ENCODE data around the gene SNX25.
"Not testable (repeated sequence)": the region's sequence is repeated elsewhere in the genome, so short reads cannot be mapped to it uniquely, and the experiment has no call there.

Gene SNX25

GRCh38 chr4:185341377-185341776, 132.0 kb downstream of the SNX25 start:
- no peak for DNase-seq (ENCODE audit: low read depth in 1 of 2, low spot score in 1 of 2)

GRCh38 chr4:185341841-185342240, 132.4 kb downstream of the SNX25 start:
- DNase-seq (ENCODE audit: low read depth in 1 of 2, low spot score in 1 of 2), result no peak

- DNase-seq (ENCODE audit: low read depth in 1 of 2, low spot score in 1 of 2), result no peak
Measured at GRCh38 chr4:185343726-185344581, 134.6 kb downstream of the SNX25 start.

GRCh38 chr4:185344743-185345538, 135.5 kb downstream of the SNX25 start:
- no peak for DNase-seq (ENCODE audit: low read depth in 1 of 2, low spot score in 1 of 2)

GRCh38 chr4:185346975-185347601, 137.7 kb downstream of the SNX25 start:
- DNase-seq (ENCODE audit: low read depth in 1 of 2, low spot score in 1 of 2), result no peak

DNA sequence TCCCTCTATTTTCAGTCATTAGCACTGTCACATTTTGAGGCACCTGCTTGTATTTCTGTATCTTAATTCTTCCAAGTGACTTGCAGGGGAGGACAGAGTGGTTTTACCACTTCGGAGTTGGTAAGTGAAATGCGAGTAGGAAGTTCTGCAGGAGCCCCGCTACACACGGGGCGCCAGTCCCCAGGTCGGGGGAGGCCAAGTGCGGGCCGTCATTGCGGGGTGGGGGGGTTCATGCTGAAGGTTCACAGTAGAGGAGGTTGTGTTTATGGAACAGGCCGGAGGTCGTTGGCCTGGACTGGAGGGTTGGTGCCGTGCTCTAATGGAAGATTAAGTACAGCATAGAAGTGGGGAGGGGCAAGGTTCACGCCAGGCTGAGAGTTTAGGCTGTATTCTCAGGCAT, 142.3 kb downstream of the SNX25 start:
- DNase-seq (ENCODE audit: low read depth in 1 of 2, low spot score in 1 of 2), result no peak

DNA sequence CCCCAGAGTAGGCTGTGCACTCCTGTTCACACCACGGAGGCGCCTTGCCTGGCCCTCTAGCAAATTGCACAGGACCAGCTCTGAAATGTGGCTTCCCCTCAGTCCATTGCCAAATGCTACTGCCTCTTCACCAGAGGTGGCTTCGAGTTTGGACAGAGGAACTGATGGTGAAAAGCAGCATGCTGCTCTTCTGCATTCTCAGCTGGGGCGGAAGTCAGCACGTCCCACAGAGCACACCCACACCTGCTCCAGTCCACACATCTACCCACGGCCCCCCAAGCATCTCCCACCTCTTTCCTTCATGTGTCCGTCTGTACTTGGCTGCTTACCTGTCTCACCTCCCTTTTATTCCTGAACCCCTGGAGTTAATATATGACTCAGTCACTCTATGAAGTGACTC, 142.8 kb downstream of the SNX25 start:
- no peak for DNase-seq (ENCODE audit: low read depth in 1 of 2, low spot score in 1 of 2)

GRCh38 chr4:185352741-185353140, 143.3 kb downstream of the SNX25 start:
- DNase-seq (ENCODE audit: low read depth in 1 of 2, low spot score in 1 of 2), result no peak

- no peak for DNase-seq (ENCODE audit: low read depth in 1 of 2, low spot score in 1 of 2)
Measured at GRCh38 chr4:185357211-185357610, 147.8 kb downstream of the SNX25 start.

DNA sequence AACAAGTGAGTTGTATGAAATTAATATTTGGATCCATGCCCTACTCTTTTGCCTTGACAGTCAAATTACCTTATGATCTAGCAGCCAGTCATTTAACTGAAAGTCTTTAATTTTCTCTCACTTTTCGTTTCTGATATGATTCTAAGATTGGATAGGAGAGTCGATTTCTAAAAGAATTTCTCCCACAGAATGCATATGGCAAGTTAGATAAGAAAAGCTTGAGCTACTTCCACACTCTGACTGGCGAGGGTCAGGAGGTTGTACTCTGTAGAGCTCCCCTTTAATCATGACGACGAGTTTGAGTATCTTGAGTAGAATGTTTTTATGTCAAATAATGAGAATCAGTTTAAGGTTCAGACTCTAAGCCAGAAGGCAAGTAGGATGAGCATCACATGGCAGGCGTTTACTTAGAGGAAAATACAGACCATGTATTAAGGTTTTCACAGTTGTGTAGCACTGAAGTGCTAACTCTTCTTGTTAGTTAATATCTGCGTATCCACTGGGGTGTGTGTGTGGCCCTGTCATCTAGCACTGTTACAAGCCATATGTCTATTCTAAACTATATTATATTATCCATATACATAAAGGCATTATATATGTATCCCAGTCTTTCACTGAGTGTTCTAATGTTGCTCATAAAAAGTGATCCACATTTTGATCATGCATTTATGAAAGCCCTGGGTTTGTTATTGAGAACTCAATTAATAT, 148.5 kb downstream of the SNX25 start:
- DNase-seq (ENCODE audit: low read depth in 1 of 2, low spot score in 1 of 2), result no peak

DNA sequence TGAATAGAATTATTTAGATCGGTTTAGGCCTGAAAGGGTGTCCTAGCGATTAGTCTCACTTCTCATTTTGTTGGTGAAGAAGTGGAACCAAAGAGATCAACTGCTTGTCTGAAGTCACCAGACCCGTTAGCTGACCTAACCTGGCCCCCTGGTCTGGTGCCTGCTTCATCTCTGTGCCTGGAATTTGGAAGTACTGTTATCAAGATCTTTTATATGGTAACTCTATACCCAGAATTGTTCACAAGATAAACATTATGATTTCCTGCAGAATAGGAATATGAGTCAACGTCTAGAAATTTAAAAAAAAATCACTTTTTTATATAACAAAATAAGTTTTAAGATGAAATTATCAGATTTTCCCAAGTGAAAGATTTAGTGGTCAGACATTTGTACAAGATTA, 149.1 kb downstream of the SNX25 start:
- DNase-seq (ENCODE audit: low read depth in 1 of 2, low spot score in 1 of 2), result no peak

GRCh38 chr4:185358959-185359358, 149.6 kb downstream of the SNX25 start:
- DNase-seq (ENCODE audit: low read depth in 1 of 2, low spot score in 1 of 2), result no peak

- no peak for DNase-seq (ENCODE audit: low read depth in 1 of 2, low spot score in 1 of 2)
Measured at GRCh38 chr4:185359767-185360446, 150.5 kb downstream of the SNX25 start.

GRCh38 chr4:185361872-185362271, 152.5 kb downstream of the SNX25 start:
- DNase-seq (ENCODE audit: low read depth in 1 of 2, low spot score in 1 of 2), result no peak

DNA sequence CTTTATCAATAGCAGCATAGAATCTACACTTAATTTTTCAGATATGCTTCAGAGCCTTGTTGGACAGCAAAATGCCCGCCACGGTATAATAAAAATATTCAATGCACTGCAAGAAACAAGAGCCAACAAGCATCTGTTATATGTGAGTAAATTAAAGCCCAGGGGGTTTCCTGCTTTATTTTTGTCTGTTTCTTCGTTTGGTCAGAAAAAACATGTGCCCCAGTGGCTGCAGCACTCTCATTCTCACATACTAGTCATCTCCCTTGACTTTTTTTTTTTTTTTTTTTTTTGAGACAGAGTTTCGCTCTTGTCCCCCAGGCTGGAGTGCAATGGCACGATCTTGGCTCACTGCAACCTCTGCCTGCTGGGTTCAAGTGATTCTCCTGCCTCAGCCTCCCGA, 153.2 kb downstream of the SNX25 start:
- not testable (repeated sequence) for DNase-seq (ENCODE audit: low read depth in 1 of 2, low spot score in 1 of 2)

DNA sequence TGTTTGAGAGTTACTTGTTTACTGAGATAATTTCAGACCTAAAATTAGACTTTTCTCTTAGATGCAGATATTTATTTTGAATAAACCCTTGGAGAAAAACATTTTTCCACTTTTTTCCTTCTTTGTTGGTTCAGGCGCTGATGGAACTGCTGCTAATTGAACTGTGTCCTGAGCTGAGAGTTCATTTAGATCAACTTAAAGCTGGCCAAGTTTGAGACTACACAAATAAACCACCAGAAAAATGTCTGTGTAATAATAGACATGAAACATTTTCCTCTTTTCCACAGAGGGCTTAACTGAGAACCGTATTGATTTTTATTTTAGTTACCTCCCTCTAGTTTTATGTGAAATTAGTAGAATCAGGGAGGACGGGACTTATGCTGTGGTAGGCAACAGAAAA, 153.9 kb downstream of the SNX25 start:
- no peak for DNase-seq (ENCODE audit: low read depth in 1 of 2, low spot score in 1 of 2)

DNA sequence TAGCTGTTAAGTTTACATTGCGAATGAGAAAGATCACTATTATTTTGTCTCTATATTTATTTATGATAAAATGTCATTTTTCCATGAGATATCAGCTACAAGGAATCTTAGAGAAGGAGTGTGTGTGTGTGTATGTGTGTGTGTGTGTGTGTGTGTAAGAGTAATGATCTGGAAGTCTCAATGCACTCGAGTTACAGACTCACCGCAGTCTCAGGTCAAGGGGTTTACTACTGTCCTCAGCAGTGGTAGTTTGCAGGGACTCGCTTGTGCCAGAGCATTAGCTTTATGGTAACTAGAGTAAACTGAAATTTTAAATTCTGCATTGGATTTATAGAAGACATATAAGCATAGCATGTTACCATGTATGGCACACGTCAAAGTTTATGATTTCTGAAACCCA, 155.5 kb downstream of the SNX25 start:
- no peak for DNase-seq (ENCODE audit: low read depth in 1 of 2, low spot score in 1 of 2)

GRCh38 chr4:185369731-185370130, 160.3 kb downstream of the SNX25 start:
- no peak for DNase-seq (ENCODE audit: low read depth in 1 of 2, low spot score in 1 of 2)

- DNase-seq (ENCODE audit: low read depth in 1 of 2, low spot score in 1 of 2), result no peak
Measured at GRCh38 chr4:185370268-185370949, 161.0 kb downstream of the SNX25 start.

- DNase-seq (ENCODE audit: low read depth in 1 of 2, low spot score in 1 of 2), result no peak
Measured at GRCh38 chr4:185371702-185372101, 162.3 kb downstream of the SNX25 start.

Measured in activated CD4-positive, alpha-beta T cell treated with anti-CD3 and anti-CD28 coated beads, Interleukin-2, amount 50 U/mL, for 24 hours (primary cell).